Stimulated activated CD4-positive, alpha-beta T cell treated with anti-CD3 and anti-CD28 coated beads, Interleukin-4, amount 100 ng/mL, for 24 hours (primary cell): ENCODE data around the gene CD2AP.
"Not testable (repeated sequence)": the region's sequence is repeated elsewhere in the genome, so short reads cannot be mapped to it uniquely, and the experiment has no call there.

Source experiments
- DNase-seq: peaks from one replicate; pipeline ENCODE4 v3.0.0-alpha.2; 2020

CD2AP gene

GRCh38 chr6:47465117-47465516, 12.5 kb upstream of the CD2AP start:
- no peak for DNase-seq

- DNase-seq: no peak
These were observed 5.7 kb upstream of the CD2AP start for GRCh38 chr6:47471911-47472310.

GRCh38 chr6:47473791-47474346, 3.7 kb upstream of the CD2AP start:
- no peak for DNase-seq

GRCh38 chr6:47475319-47475816, 2.2 kb upstream of the CD2AP start:
- DNase-seq: no peak

- no peak for DNase-seq
These were observed 650 bp upstream of the CD2AP start for GRCh38 chr6:47476781-47477496.

GRCh38 chr6:47478233-47479139, 897 bp downstream of the CD2AP start:
- DNase-seq: no peak

- DNase-seq: no peak
These were observed 1.5 kb downstream of the CD2AP start for GRCh38 chr6:47479140-47479508.

- DNase-seq: no peak
These were observed 2.3 kb downstream of the CD2AP start for GRCh38 chr6:47479874-47480273.

GRCh38 chr6:47481213-47481612, 3.6 kb downstream of the CD2AP start:
- DNase-seq: not testable (repeated sequence)

GRCh38 chr6:47481806-47482205, 4.2 kb downstream of the CD2AP start:
- DNase-seq: no peak

GRCh38 chr6:47483516-47483852, 5.9 kb downstream of the CD2AP start:
- no peak for DNase-seq

GRCh38 chr6:47483853-47484546, 6.4 kb downstream of the CD2AP start:
- no peak for DNase-seq

- DNase-seq: no peak
These were observed 7.0 kb downstream of the CD2AP start for GRCh38 chr6:47484616-47485015.

- DNase-seq: no peak
These were observed 7.5 kb downstream of the CD2AP start for GRCh38 chr6:47485083-47485482.

- no peak for DNase-seq
These were observed 8.0 kb downstream of the CD2AP start for GRCh38 chr6:47485491-47486135.

GRCh38 chr6:47489995-47490394, 12.4 kb downstream of the CD2AP start:
- DNase-seq: no peak

- no peak for DNase-seq
These were observed 13.1 kb downstream of the CD2AP start for GRCh38 chr6:47490676-47491075.

GRCh38 chr6:47492355-47492754, 14.8 kb downstream of the CD2AP start:
- DNase-seq: no peak

- no peak for DNase-seq
These were observed 17.6 kb downstream of the CD2AP start for GRCh38 chr6:47495207-47495606.

- no peak for DNase-seq
These were observed 18.5 kb downstream of the CD2AP start for GRCh38 chr6:47495954-47496545.

- DNase-seq: no peak
These were observed 19.5 kb downstream of the CD2AP start for GRCh38 chr6:47496935-47497579.

GRCh38 chr6:47502920-47503319, 25.3 kb downstream of the CD2AP start:
- DNase-seq: no peak
